Right lobe of liver (tissue), 4 donors: ENCODE data around the gene NEU2.

Experiments used
- CTCF ChIP-seq, 4 donors: fragments of 200-600 bp in 3 of 4; fragments of 450-650 bp in 1 of 4; IDR thresholded peaks; one replicate each; pipeline versions ENCODE4 v1.5.1 to v1.8.0; 2016 to 2022; ENCODE audit warnings: antibody characterized with exemption in 4 of 4, mild to moderate bottlenecking in 2 of 4
- POLR2A ChIP-seq: fragments of 450-650 bp; IDR thresholded peaks from one replicate; pipeline ENCODE4 v1.6.1; 2017; ENCODE audit warnings: antibody characterized with exemption, mild to moderate bottlenecking
- donor health status: DM: no; HTN: no; CAD: no.
- donor health status: DM: no; HTN: no; CAD: no.
- donor health status: DM: no; HTN: yes; CAD: no.

- TF ChIP-seq POLR2A (no peak), CTCF (IDR thresholded peaks at IDR 0.05) (no peak)
These were observed 27.0 kb downstream of the NEU2 start for GRCh38 chr2:233059547-233059796.
